ENCODE measurements around the gene PARP1. TPM values are rescaled to one million over a fixed set of nuclear protein-coding genes. Genes with fewer than 3 reads are reported as not detected.
A peak's percentile ranks its signal among the peaks of the same experiment; 100 is the strongest.

The PARP1 gene
- total RNA-seq, result 140 TPM
- long read RNA-seq, transcript PARP1-203 (23 exons, 3,958 nt), result major isoform, 70 of 161 reads
- long read RNA-seq, transcript PARP1-204 (4 exons, 830 nt), result minor isoform, 6 of 161 reads
- long read RNA-seq, partial matches to known transcripts, result 80 of 161 reads
- long read RNA-seq, other reads (novel, unspliced or antisense), result 5 of 161 reads

DNA sequence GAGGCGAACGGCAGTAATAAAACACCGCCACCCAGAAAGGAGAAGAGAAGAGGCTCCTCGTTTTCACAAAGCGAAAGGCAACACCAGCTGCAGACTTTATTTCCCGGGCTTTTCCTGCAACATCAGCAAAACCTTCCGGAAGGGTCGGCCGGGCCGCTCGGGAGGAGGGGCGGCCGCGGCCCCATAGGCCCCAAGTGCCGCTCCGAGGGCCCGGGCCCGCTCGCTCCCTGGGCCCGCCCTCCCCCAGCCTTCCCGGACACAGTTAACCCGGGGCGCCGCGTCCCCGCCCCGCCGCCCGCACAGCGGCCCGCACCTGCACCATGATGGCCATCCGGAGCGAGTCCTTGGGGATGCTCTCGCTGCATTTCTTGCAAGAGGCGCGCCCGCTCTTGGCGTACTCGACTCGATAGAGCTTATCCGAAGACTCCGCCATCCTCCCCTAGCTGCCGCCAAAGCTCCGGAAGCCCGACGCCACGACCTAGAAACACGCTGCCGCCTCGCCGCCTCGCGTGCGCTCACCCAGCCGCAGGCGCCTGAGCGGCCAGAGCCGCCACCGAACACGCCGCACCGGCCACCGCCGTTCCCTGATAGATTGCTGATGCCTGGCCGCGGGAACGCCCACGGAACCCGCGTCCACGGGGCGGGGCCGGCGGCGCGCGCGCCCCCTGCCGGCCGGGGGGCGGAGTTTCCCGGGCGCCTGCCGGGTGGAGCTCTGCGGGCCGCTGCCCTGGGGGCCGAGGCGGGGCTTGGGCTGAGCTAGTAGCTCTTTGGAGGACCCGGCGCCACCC, at the start of gene PARP1:
PARP1 (minus strand) TSS at position 597 of the 788 bp plus-strand sequence; CDS start at position 433, 164 bp downstream.
- intact Hi-C loops (cut with micrococcal nuclease), result no loop called here
- DNase-seq (peak; percentile 94), ATAC-seq (peak; percentile 90)

DNA sequence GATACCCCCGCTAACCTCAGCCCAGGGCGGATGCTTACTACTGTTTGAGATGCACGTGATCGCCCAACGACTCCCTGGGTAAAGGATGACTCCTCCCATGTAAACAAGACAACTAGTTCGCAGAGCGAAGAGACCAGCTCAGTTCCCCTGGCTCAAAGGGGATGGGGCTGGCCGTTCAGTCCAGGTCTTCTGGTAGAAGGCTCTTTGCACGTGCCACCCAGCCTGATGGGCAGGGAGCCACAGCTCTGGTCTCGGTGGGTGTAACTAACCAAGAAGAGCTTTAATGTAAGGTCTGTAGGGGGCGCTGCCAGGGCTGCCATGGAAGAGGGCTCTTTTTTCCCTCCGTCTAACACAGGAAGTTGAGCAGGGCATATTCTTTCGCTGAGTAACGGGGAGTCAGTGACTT, 49.4 kb upstream of the PARP1 start:
- ATAC-seq (no peak), DNase-seq (no peak)
- intact Hi-C loops (cut with micrococcal nuclease), result no loop called here

DNA sequence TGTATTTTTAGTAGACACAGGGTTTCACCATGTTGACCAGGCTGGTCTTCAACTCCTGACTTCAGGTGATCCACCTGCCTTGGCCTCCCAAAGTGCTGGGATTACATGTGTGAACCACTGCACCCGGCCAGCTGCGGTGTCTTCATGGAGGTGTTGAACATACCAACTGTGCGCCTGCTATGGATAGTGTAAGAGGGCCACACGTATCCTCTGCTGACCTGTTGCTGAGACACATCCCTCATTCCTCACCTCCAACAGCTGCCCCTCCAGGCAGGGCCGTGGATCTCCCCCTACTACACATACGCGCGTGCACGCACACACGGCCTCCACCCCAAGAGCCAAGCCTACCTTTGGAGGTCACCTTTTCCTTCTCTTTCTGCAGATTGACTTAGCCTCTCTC, 48.0 kb upstream of the PARP1 start:
- DNase-seq, result no peak
- no peak for ATAC-seq
- intact Hi-C loops (cut with micrococcal nuclease), result no loop called here

- ATAC-seq, result no peak
- intact Hi-C loops (cut with micrococcal nuclease), result no loop called here
- DNase-seq, result no peak
These were observed 46.5 kb upstream of the PARP1 start for GRCh38 chr1:226454349-226454748.

DNA sequence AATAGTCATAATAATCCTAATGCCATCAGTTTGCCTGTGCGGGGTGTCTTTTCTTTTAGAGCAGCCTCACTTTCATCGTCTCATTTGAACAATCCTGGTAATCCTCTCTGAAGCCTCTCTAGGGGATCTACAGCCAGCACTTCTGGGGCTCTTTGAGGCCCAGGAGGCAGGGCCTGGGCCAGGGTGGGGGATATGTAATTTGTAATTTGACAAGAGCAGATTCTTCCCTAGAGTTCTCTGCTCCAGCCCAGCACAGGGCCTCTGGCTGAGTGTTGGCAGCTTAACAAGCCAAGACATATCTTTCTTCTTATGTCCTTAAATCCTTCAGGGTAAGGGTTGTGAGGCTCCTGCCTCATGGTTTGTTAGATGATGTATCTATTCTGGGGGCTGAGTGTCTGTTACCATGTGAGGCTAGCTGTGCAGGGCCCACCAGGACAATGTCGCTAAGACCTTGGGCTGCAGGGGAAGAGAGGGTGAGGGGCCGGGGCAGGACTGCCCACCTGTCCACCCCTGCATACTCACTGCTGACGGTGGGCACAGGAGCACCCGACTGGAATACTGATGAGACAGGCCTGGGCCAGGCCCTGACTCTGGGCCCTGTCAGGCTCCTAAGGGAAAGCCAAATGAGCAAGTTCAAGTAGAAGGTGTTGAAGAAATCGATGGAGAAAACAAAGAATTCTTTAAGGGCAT, 45.3 kb upstream of the PARP1 start:
- ATAC-seq (no peak), DNase-seq (no peak)

DNA sequence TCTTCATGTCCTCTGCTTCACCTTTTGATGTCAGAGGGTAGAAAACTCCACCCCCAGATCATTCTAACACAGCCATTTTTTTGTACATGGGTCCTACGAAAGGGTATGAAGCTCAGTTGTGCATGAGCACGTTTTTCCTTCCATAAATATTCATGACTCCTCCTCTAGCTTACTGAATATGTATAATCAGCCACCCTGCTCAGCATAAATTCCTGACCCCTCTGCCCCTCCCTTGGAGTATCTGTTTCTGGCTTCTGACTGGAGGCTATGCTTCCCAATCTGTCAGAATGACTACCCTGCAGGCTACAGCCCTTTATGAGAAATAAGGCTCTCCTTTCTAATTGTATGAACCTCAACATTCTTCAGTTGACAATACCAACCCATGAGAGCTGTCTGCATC, 42.8 kb upstream of the PARP1 start:
- DNase-seq, result no peak
- intact Hi-C loops (cut with micrococcal nuclease), result no loop called here
- no peak for ATAC-seq

More for the DNA sequence above, 45.3 kb upstream of the PARP1 start:
- intact Hi-C loops (cut with micrococcal nuclease), result no loop called here

GRCh38 chr1:226449823-226450222, 41.9 kb upstream of the PARP1 start:
- intact Hi-C loops (cut with micrococcal nuclease), result no loop called here
- ATAC-seq (no peak), DNase-seq (no peak)

DNA sequence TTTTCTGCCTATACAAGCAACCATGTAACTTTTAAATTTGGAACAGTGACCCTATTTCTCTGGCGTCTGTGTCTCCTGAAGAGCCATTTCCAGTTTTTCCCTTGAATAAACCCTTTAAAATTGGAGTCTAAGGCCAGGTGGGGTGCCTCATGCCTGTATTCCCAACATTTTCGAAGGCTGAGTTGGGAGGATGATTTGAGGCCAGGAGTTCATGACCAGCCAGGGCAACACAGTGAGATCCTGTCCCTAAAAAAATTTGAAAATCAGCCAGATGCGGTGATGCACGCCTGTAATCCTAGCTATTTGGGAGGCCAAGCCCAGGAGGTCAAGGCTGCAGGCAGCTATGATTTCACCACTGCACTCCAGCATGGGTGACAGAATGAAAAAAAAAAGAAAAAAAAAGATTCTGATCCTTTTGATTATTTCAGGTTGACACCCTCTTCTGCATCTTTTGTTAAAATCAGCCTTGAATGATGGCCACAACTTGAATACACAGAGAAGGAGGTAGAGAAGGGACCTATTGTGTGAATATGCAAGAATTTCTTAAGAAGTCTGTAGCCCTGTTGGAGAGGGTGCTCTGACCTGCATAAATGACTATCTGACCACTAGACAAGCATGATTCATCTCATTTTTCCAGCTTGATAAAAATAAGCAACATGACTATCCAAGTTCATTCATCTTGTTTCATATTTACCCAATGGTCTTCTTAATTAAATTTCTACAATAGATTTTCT, 40.2 kb upstream of the PARP1 start:
- intact Hi-C loops (cut with micrococcal nuclease), result no loop called here
- ATAC-seq (no peak), DNase-seq (no peak)

GRCh38 chr1:226446094-226446493, 38.2 kb upstream of the PARP1 start:
- ATAC-seq, result no peak

DNA sequence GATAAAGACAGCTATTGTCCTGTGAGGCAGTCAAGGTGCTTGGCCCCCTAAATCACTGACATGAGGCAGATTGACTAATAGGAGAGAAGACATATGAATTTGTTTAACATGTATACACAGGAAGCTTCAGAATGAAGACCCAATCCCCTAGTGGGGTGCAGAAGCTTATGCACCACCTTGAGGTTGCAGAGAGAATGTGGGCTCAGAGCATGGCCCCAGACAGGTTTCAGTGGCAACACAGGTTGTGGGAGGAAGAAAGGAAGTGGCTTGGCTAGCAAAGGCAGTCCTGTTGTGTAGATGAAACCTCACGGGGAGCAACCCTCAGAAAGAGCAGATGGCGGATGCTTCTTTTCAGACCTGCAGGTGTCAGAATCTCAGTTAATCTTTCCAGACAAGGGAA, 37.0 kb upstream of the PARP1 start:
- no peak for ATAC-seq
- DNase-seq, result no peak
- intact Hi-C loops (cut with micrococcal nuclease), result no loop called here

More at GRCh38 chr1:226446094-226446493, 38.2 kb upstream of the PARP1 start:
- no peak for DNase-seq
- intact Hi-C loops (cut with micrococcal nuclease), result no loop called here

- intact Hi-C loops (cut with micrococcal nuclease), result no loop called here
- ATAC-seq (no peak), DNase-seq (no peak)
These were observed 35.5 kb upstream of the PARP1 start for GRCh38 chr1:226443439-226443838.

DNA sequence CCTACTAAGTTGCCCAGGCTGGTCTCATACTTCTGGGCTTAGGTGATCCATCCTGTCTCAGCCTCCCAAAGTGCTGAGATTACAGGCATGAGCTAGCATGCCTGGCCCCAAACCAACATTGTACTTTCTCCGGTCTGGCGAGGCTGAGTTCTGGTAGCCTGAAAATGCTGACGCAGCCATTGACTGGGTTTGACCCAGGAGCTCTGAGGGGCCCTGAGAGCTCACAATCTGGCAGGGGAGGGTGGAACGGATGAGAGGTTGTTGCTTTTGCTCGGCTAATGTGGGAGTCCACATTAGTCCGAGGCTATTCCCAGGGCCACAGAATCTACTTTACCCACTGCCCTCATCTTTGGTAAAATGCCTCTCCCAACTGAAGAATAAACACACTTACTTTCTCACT, 35.1 kb upstream of the PARP1 start:
- intact Hi-C loops (cut with micrococcal nuclease), result no loop called here
- no peak for DNase-seq
- no peak for ATAC-seq

DNA sequence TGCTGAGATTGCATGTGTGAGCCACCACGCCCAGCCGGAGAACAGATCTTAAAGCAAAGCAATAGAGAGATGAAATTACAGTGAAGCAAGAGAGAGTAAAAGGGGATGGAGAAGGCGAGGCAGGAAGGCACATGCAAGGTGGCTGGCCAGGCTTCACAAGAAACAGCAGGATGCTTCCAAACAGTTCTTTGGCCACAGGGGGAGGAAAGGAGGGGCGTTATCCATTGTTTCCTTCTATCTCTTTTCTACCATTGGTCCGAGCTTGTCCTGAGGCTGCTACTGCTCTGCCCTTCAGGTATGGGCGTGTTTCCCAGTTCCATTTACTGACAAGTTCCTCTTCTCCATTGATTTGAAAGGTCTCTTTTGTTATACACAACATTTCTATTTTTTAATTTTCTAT, 33.7 kb upstream of the PARP1 start:
- intact Hi-C loops (cut with micrococcal nuclease), result no loop called here
- DNase-seq (no peak), ATAC-seq (no peak)

DNA sequence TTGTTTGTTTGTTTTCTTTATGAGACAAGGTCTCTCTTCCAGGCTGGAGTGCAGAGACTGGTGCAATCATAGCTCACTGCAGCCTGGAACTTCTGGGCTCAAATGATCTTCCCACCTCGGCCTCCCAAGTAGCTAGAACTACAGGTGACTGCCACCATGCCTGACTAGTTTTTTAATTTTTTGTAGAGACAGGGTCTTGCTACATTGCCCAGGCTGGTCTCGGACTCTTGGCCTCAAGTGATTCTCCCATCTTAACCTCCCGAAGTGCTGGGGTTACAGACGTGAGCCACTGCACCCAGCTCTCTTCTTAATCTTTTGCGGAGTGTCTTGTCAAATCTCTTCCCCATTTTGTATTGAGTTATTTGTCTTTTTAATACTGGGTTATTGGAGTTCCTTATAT, 32.6 kb upstream of the PARP1 start:
- intact Hi-C loops (cut with micrococcal nuclease), result no loop called here
- no peak for ATAC-seq
- no peak for DNase-seq

- intact Hi-C loops (cut with micrococcal nuclease), result no loop called here
- no peak for ATAC-seq
- DNase-seq, result no peak
These were observed 30.1 kb upstream of the PARP1 start for GRCh38 chr1:226438007-226438406.

DNA sequence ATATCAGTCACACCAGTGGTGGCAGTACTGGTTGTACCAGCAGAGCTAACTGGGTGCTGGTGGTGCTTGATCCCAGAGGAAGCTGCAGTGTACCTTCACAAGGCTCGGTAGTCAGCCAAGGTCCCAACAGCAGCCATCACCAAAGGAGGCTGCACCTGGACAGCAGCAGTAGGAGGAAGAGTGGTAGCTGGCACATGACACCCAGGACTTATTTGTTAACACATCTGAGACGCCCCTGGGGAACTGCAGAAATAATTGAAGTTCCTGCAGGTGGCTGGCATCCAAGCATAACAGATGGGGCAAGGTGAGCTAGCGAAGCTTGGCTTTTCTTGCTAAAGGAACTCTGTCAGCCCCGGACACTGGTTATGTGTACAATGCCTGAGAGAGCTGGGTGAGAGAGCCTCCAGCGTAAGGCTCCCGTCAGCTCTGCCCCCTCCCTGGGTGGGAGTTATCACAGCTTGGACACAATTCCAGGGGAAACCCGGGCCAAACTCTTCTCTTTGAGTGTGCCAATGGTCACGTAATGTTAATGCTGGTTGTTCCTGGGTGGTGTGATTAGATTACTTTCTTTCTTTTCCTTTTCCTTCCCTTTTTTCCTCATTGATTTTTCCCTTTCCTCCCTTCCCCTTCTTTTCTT, 29.1 kb upstream of the PARP1 start:
- intact Hi-C loops (cut with micrococcal nuclease), result no loop called here
- DNase-seq (no peak), ATAC-seq (no peak)

DNA sequence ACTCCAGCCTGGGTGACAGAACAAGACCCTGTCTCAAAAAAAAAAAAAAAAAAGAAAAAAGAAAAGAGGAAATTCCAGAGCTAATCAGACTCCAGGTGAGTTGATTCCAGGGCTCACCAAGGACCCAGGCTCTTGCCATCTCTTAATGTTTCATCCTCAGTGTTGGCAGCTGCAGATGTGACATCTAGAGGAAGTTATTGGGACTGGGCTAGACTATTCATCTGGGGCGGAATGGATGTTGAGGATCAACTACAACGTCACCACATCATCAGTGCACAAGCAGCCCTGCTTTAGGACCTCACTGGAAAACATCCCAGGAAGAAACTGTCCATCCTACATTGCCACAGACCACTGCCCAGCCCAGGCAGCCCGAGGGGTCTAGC, 28.6 kb upstream of the PARP1 start:
- intact Hi-C loops (cut with micrococcal nuclease), result no loop called here
- ATAC-seq, result no peak

GRCh38 chr1:226433341-226433720, 25.4 kb upstream of the PARP1 start:
- ATAC-seq (no peak), DNase-seq (no peak)
- intact Hi-C loops (cut with micrococcal nuclease), result no loop called here

More for the DNA sequence above, 28.6 kb upstream of the PARP1 start:
- no peak for DNase-seq

GRCh38 chr1:226432586-226433340, 24.9 kb upstream of the PARP1 start:
- ATAC-seq (no peak), DNase-seq (no peak)
- intact Hi-C loops (cut with micrococcal nuclease), result no loop called here

Data from left ventricle myocardium superior (tissue), 1 donor.